ENCODE results near the gene ARHGEF33.
"Not testable (repeated sequence)": the region's sequence is repeated elsewhere in the genome, so short reads cannot be mapped to it uniquely, and the experiment has no call there.

ARHGEF33 gene

DNA sequence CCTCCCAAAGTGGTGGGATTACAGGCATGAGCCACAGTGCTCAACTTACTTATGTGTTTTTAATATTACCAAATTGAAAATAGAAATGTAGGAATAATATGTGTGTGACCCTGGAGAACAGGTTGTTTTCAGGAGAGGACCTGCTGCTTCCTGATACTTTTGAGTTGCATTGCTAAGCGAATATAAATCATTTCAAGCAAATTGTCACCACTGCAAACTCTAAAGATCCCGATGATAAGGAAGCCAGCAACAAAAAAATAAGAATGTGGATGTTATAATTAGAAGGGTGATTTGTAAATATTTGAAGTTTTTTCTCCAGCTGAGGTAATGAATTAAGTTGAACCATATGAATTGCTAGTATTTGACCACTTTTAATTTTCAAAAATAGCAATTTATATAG lies 40.9 kb downstream of the ARHGEF33 start:
- no peak overlapping the region for H3K4me3 ChIP-seq (ENCODE audit: low read depth, low read length)
- no peak for DNase-seq (ENCODE audit: low read depth)
- TF ChIP-seq MYC (IDR thresholded peaks at IDR 0.05; ENCODE audit: low read depth, low read length) (no peak), POLR2A (IDR thresholded peaks at IDR 0.05; ENCODE audit: extremely low read depth, insufficient read length) (no peak)
- TF ChIP-seq, protein P1, sequence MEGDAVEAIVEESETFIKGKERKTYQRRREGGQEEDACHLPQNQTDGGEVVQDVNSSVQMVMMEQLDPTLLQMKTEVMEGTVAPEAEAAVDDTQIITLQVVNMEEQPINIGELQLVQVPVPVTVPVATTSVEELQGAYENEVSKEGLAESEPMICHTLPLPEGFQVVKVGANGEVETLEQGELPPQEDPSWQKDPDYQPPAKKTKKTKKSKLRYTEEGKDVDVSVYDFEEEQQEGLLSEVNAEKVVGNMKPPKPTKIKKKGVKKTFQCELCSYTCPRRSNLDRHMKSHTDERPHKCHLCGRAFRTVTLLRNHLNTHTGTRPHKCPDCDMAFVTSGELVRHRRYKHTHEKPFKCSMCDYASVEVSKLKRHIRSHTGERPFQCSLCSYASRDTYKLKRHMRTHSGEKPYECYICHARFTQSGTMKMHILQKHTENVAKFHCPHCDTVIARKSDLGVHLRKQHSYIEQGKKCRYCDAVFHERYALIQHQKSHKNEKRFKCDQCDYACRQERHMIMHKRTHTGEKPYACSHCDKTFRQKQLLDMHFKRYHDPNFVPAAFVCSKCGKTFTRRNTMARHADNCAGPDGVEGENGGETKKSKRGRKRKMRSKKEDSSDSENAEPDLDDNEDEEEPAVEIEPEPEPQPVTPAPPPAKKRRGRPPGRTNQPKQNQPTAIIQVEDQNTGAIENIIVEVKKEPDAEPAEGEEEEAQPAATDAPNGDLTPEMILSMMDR (IDR thresholded peaks at IDR 0.05; ENCODE audit: low read depth, low read length) = no peak
- TF ChIP-seq, protein P2, sequence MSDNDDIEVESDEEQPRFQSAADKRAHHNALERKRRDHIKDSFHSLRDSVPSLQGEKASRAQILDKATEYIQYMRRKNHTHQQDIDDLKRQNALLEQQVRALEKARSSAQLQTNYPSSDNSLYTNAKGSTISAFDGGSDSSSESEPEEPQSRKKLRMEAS (IDR thresholded peaks at IDR 0.05; ENCODE audit: low read depth, low read length) = no peak

DNA sequence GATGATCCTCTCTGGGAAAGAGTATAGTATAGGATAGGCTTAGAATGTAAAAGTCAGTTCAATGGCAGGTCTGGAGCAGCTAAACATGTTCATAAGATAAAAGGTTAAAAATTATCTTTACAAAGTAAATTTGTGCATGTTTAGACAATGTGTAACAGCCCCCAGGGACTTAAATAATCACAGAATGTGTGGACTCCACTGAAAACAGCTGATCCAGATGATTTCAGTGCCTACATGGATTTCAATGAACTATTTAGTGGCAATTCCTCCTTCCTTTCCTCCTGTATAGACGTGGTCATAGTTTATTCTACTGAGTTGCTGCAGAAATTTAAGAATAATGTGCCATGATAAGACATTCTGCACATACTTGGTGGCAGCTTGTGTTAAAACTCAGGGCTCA lies 42.9 kb downstream of the ARHGEF33 start:
- H3K4me3 ChIP-seq (ENCODE audit: low read depth, low read length) = no peak overlapping the region
- TF ChIP-seq, protein P2 (IDR thresholded peaks at IDR 0.05; ENCODE audit: low read depth, low read length) = no peak
- no peak for TF ChIP-seq POLR2A (IDR thresholded peaks at IDR 0.05; ENCODE audit: extremely low read depth, insufficient read length)
- TF ChIP-seq MYC (IDR thresholded peaks at IDR 0.05; ENCODE audit: low read depth, low read length) = no peak
- TF ChIP-seq, protein P1 (IDR thresholded peaks at IDR 0.05; ENCODE audit: low read depth, low read length) = no peak
- DNase-seq (ENCODE audit: low read depth) = no peak

DNA sequence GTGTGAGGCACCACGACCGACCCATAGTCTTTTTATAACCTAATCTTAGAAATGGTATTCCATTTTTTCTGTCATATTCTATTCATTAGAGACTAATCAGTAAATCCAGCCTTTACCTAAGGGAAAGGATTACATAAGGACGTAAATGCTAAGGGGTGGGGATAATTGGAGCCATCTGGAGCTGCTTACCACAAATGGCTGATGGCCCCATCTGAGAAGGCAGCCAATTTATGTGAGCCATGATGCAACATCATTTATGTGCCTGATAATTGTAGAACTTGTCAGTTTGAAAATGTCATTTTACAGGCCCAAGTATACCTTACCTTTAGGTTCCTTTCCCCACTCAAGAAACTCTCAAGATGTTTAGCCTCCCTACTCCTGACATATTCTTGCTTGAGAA lies 44.0 kb downstream of the ARHGEF33 start:
- DNase-seq (ENCODE audit: low read depth) = no peak
- TF ChIP-seq, protein P2 (IDR thresholded peaks at IDR 0.05; ENCODE audit: low read depth, low read length) = no peak
- H3K4me3 ChIP-seq (ENCODE audit: low read depth, low read length) = no peak overlapping the region

DNA sequence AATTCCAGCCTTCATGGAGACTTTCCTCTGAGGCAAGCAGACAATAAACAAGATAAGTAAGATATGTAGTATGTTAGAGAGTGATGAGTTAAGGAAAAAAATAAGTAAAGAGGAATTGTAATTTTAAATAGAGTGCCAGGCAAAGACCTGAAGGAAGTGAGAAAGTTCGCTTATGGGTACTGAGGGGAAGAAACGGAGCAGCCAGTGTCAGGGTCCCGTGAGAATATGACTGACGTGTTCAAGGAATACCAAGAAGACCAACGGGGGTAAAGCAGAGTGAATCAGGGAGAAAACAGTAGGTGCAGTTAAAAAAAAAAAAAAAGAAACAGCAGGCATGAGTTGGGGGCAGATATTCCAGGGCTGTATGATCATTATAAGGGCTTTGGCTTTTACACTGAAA lies 45.1 kb downstream of the ARHGEF33 start:
- TF ChIP-seq MYC (IDR thresholded peaks at IDR 0.05; ENCODE audit: low read depth, low read length) (no peak), POLR2A (IDR thresholded peaks at IDR 0.05; ENCODE audit: extremely low read depth, insufficient read length) (no peak)
- TF ChIP-seq, protein P1 (IDR thresholded peaks at IDR 0.05; ENCODE audit: low read depth, low read length) = no peak
- TF ChIP-seq, protein P2 (IDR thresholded peaks at IDR 0.05; ENCODE audit: low read depth, low read length) = no peak
- no peak overlapping the region for H3K4me3 ChIP-seq (ENCODE audit: low read depth, low read length)

DNA sequence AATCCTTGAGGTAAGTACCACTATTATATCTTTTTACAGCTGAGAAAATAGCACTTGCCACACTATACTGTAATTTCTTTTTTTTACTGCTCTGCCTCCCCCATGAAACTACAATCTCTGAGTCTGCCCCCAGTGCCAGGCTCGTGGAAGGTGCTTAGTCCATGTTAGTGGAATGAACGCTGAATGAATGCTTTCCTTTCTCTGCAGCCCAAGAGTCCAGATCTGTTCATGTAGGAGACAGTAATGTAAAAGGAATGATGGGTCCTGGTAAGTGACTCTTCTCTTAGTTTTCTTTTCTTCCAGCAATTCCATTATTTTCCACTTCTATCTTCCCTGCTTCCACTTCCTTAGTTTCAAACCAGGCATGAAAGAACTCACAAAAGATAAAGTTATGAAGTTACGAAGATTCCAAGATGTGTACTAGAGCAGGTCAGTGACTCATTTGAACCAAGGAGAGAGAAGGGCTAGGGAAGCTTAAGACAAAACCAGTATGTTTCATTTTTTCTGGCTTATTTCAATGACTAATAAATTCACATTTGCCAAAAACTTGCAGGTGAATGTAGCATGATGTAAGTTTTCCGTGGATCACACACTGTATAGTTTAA lies 46.0 kb downstream of the ARHGEF33 start:
- DNase-seq (ENCODE audit: low read depth) = no peak
- no peak overlapping the region for H3K4me3 ChIP-seq (ENCODE audit: low read depth, low read length)
- TF ChIP-seq MYC (IDR thresholded peaks at IDR 0.05; ENCODE audit: low read depth, low read length) (no peak), POLR2A (IDR thresholded peaks at IDR 0.05; ENCODE audit: extremely low read depth, insufficient read length) (no peak)
- TF ChIP-seq, protein P1 (IDR thresholded peaks at IDR 0.05; ENCODE audit: low read depth, low read length) = no peak
- TF ChIP-seq, protein P2 (IDR thresholded peaks at IDR 0.05; ENCODE audit: low read depth, low read length) = no peak

More for the DNA sequence above, 45.1 kb downstream of the ARHGEF33 start:
- no peak for DNase-seq (ENCODE audit: low read depth)

DNA sequence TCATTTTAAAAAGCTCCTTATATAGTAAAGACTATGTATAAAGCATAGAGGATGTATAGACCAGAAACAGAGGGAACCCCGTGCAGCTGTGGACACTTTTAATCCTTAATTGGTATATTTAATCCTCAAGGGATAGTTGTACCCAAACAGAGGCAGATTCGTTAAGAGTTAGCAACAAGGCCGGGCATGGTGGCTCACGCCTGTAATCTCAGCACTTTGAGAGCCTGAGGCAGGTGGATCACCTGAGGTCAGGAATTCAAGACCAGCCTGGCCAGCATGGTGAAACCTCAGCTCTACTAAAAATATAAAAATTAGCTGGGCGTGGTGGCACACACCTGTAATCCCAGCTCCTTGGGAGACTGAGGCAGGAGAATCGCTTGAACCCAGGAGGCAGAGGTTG lies 46.8 kb downstream of the ARHGEF33 start:
- not testable (repeated sequence) for DNase-seq (ENCODE audit: low read depth)

DNA sequence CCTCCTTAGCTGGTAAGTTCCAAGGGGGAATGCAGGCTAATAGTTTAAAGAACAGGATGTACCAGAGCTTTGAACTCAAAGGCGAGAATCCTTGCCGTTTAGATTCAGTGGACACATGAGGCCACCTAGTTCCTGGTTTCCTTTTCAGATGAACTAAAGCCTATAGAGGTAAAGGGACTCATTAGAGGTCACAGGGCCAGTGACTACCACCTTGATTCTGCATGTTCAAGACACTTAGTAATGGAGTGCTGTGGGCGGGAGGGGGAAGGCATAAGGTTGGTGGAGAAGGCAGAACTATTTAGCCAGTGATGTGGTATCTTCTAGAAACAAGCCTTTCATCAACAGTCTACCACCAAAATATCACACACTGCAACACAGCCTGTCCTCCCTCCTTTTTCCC lies 47.9 kb downstream of the ARHGEF33 start:
- TF ChIP-seq POLR2A (IDR thresholded peaks at IDR 0.05; ENCODE audit: extremely low read depth, insufficient read length) = no peak
- no peak for DNase-seq (ENCODE audit: low read depth)
- no peak overlapping the region for H3K4me3 ChIP-seq (ENCODE audit: low read depth, low read length)

More for the DNA sequence above, 46.8 kb downstream of the ARHGEF33 start:
- not testable (repeated sequence) for H3K4me3 ChIP-seq (ENCODE audit: low read depth, low read length)
